HepG2 (cell line): ENCODE measurements around the gene CCN2. TPM values are rescaled to one million over a fixed set of nuclear protein-coding genes. Genes with fewer than 3 reads are reported as not detected.

Experiments
- ELF3 ChIP-seq: IDR thresholded peaks from 2 replicates; pipeline ENCODE4 v1.6.1; 2016; ENCODE audit warnings: missing genetic modification reagents, missing compliant biosample characterization
- FUBP1 ChIP-seq: sonication (generic); formaldehyde crosslinking; IDR thresholded peaks from 2 replicates; pipeline ENCODE4 v1.5.1; 2020; ENCODE audit warnings: missing genetic modification reagents, mild to moderate bottlenecking, borderline replicate concordance
- JDP2 ChIP-seq: sonication (generic); formaldehyde crosslinking; IDR thresholded peaks from 2 replicates; pipeline ENCODE4 v1.8.1; 2022; ENCODE audit warnings: missing genetic modification reagents, borderline replicate concordance
- LCORL ChIP-seq, 2 experiments: fragments of 450-650 bp in 1 of 2; sonication (generic) in 1 of 2; formaldehyde crosslinking in 1 of 2; IDR thresholded peaks; 2 replicates each; pipeline versions ENCODE4 v1.5.0 to v1.6.1; 2017 to 2020; ENCODE audit warnings: antibody characterized with exemption in 1 of 2, missing genetic modification reagents in 1 of 2
- MXD1 ChIP-seq: sonication (generic); formaldehyde crosslinking; IDR thresholded peaks from 2 replicates; pipeline ENCODE4 v1.4.0; 2020; ENCODE audit warnings: mild to moderate bottlenecking, missing genetic modification reagents
- MYC ChIP-seq: sonication (generic); formaldehyde crosslinking; IDR thresholded peaks from 2 replicates; pipeline ENCODE4 v1.9.0; 2021; ENCODE audit warnings: missing genetic modification reagents, borderline replicate concordance
- NR2F2 ChIP-seq: IDR thresholded peaks from 2 replicates; pipeline ENCODE4 v1.6.1; 2012; ENCODE audit warnings: low read depth, inconsistent platforms, borderline replicate concordance
- PLSCR1 ChIP-seq: sonication (generic); formaldehyde crosslinking; IDR thresholded peaks from 2 replicates; pipeline ENCODE4 v1.5.0; 2020; ENCODE audit warnings: missing genetic modification reagents, mild to moderate bottlenecking, borderline replicate concordance
- SMYD3 ChIP-seq: sonication (generic); formaldehyde crosslinking; IDR thresholded peaks from 2 replicates; pipeline ENCODE4 v1.8.1; 2023; ENCODE audit warnings: mild to moderate bottlenecking, missing genetic modification reagents
- ZFP36L1 ChIP-seq: sonication (generic); formaldehyde crosslinking; IDR thresholded peaks from 2 replicates; pipeline ENCODE4 v1.8.0; 2022; ENCODE audit warnings: mild to moderate bottlenecking, missing genetic modification reagents, moderate library complexity
- ZNF468 ChIP-seq: sonication (generic); formaldehyde crosslinking; IDR thresholded peaks from 2 replicates; pipeline ENCODE4 v1.8.0; 2022; ENCODE audit warnings: mild to moderate bottlenecking, moderate library complexity, missing genetic modification reagents
- ZNF660 ChIP-seq: sonication (generic); formaldehyde crosslinking; IDR thresholded peaks from 2 replicates; pipeline ENCODE4 v1.5.1; 2020; ENCODE audit warnings: mild to moderate bottlenecking, low read depth, missing genetic modification reagents, borderline replicate concordance
- polyA plus RNA-seq, 8 experiments: library from polyadenylated mRNA; depleted of rRNA in 3 of 8; stranded (reverse) in 7 of 8; unstranded in 1 of 8; fragments of >200 nt; fragmentation: Illumina TruSeq in 4 of 8; extraction: Trizol in 4 of 8; gene quantifications; 2 replicates each; pipeline versions ENCODE4 v1.2.1 to v1.2.3, GENCODE V29; 2011 to 2016; ENCODE audit warnings: low read depth in 4 of 8, missing spikeins in 1 of 8, mixed read lengths in 1 of 8; ENCODE audit not compliant: insufficient read depth in 1 of 8
- total RNA-seq, 5 experiments: library from RNA; depleted of rRNA; stranded (reverse); fragments of >200 nt; fragmentation: Illumina TruSeq; extraction: Trizol; gene quantifications; 2 replicates each; pipeline ENCODE4 v1.2.3, GENCODE V29; 2016; ENCODE audit warnings: low read depth in 1 of 5
- TF ChIP-seq, protein P1 (sequence below): sonication (generic); formaldehyde crosslinking; conservative IDR thresholded peaks from 2 replicates; pipeline ENCODE4 v1.4.0; 2020; ENCODE audit warnings: missing genetic modification reagents
- TF ChIP-seq, protein P2 (sequence below): sonication (generic); formaldehyde crosslinking; IDR thresholded peaks from 2 replicates; pipeline ENCODE4 v1.5.0; 2020; ENCODE audit warnings: missing genetic modification reagents
- TF ChIP-seq, protein P3 (sequence below): sonication (generic); formaldehyde crosslinking; IDR thresholded peaks from 2 replicates; pipeline ENCODE4 v1.4.0; 2020; ENCODE audit warnings: mild to moderate bottlenecking, missing genetic modification reagents
- TF ChIP-seq, protein P4 (sequence below): sonication (generic); formaldehyde crosslinking; IDR thresholded peaks from 2 replicates; pipeline ENCODE4 v1.9.0; 2022; ENCODE audit warnings: missing genetic modification reagents, mild to moderate bottlenecking, borderline replicate concordance

CCN2 gene
- total and polyA plus RNA-seq, 2 of the 13 experiments (the other 11 are each of a cell fraction or from before 2014, with no cell fraction given): 34.7 to 316 TPM

DNA sequence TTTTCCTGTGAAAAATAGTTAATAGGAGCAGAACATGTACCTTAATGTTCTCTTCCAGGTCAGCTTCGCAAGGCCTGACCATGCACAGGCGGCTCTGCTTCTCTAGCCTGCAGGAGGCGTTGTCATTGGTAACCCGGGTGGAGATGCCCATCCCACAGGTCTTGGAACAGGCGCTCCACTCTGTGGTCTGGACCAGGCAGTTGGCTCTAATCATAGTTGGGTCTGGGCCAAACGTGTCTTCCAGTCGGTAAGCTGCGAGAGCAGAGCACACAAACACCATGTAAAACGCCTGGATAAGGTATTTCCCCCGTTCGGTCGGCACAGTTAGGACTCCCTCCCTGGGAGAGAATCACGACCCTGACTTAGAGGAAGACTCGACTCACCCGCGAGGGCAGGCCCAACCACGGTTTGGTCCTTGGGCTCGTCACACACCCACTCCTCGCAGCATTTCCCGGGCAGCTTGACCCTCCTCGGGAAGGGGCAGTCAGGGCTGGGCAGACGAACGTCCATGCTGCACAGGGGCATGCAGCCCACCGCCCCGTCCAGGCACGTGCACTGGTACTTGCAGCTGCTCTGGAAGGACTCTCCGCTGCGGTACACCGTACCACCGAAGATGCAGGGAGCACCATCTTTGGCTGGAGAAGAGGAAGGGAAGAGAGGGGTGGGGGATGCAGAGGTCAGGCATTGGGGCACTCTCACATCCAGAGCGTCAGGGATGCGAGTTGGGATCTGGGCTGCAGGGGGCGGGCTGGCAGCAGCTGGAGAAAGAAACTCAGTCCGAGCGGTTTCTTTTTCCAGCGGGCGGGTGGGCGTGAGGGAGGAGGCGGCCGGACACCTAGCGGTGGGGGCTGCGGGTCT lies 1.0 kb downstream of the CCN2 start (continued):
- TF ChIP-seq, protein P1, sequence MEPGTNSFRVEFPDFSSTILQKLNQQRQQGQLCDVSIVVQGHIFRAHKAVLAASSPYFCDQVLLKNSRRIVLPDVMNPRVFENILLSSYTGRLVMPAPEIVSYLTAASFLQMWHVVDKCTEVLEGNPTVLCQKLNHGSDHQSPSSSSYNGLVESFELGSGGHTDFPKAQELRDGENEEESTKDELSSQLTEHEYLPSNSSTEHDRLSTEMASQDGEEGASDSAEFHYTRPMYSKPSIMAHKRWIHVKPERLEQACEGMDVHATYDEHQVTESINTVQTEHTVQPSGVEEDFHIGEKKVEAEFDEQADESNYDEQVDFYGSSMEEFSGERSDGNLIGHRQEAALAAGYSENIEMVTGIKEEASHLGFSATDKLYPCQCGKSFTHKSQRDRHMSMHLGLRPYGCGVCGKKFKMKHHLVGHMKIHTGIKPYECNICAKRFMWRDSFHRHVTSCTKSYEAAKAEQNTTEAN (CRISPR knock-in tag): peak; percentile 7
- TF ChIP-seq MYC (CRISPR knock-in tag) (peak; percentile 84), ZFP36L1 (CRISPR knock-in tag) (peak; percentile 44; the same call in 1 of the 2 replicates), JDP2 (CRISPR knock-in tag) (peak; percentile 33; the same call in 1 of the 2 replicates), ZNF468 (CRISPR knock-in tag) (no peak), SMYD3 (CRISPR knock-in tag) (peak; percentile 66; the same call in 1 of the 2 replicates), ZNF660 (CRISPR knock-in tag) (0 out of 2 replicates have a peak, but pooled peaks have one; percentile 66), FUBP1 (CRISPR knock-in tag) (peak; percentile 87), NR2F2 (no peak), LCORL (IDR thresholded peaks at IDR 0.05) (no peak), LCORL (CRISPR knock-in tag; IDR thresholded peaks at IDR 0.05) (peak; percentile 66), MXD1 (CRISPR knock-in tag) (peak; percentile 64; the same call in 1 of the 2 replicates), ELF3 (CRISPR knock-in tag) (no peak; the same call in 1 of the 2 replicates), PLSCR1 (no peak; the same call in 1 of the 2 replicates)
- TF ChIP-seq, protein P2, sequence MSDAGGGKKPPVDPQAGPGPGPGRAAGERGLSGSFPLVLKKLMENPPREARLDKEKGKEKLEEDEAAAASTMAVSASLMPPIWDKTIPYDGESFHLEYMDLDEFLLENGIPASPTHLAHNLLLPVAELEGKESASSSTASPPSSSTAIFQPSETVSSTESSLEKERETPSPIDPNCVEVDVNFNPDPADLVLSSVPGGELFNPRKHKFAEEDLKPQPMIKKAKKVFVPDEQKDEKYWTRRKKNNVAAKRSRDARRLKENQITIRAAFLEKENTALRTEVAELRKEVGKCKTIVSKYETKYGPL (CRISPR knock-in tag): no peak
- TF ChIP-seq, protein P3, sequence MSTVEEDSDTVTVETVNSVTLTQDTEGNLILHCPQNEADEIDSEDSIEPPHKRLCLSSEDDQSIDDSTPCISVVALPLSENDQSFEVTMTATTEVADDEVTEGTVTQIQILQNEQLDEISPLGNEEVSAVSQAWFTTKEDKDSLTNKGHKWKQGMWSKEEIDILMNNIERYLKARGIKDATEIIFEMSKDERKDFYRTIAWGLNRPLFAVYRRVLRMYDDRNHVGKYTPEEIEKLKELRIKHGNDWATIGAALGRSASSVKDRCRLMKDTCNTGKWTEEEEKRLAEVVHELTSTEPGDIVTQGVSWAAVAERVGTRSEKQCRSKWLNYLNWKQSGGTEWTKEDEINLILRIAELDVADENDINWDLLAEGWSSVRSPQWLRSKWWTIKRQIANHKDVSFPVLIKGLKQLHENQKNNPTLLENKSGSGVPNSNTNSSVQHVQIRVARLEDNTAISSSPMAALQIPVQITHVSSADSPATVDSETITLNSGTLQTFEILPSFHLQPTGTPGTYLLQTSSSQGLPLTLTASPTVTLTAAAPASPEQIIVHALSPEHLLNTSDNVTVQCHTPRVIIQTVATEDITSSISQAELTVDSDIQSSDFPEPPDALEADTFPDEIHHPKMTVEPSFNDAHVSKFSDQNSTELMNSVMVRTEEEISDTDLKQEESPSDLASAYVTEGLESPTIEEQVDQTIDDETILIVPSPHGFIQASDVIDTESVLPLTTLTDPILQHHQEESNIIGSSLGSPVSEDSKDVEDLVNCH (CRISPR knock-in tag): no peak
- TF ChIP-seq, protein P4, sequence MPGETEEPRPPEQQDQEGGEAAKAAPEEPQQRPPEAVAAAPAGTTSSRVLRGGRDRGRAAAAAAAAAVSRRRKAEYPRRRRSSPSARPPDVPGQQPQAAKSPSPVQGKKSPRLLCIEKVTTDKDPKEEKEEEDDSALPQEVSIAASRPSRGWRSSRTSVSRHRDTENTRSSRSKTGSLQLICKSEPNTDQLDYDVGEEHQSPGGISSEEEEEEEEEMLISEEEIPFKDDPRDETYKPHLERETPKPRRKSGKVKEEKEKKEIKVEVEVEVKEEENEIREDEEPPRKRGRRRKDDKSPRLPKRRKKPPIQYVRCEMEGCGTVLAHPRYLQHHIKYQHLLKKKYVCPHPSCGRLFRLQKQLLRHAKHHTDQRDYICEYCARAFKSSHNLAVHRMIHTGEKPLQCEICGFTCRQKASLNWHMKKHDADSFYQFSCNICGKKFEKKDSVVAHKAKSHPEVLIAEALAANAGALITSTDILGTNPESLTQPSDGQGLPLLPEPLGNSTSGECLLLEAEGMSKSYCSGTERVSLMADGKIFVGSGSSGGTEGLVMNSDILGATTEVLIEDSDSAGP: peak; percentile 89
